HG02870 (cell line): ENCODE measurements around the gene TTC34.

ENCODE experiments used
- ATAC-seq: cut with Tn5 transposase; IDR thresholded peaks from one replicate; pipeline ENCODE4 v1.9.1; 2021; ENCODE audit warnings: mild to moderate bottlenecking, moderate library complexity; ENCODE audit not compliant: unreplicated experiment

TTC34 gene

GRCh38 chr1:2594001-2594640 is 207.4 kb downstream of the TTC34 start:
- ATAC-seq: no peak

- no peak for ATAC-seq
Observed at GRCh38 chr1:2593251-2593878, 208.1 kb downstream of the TTC34 start.

- no peak for ATAC-seq
Observed at GRCh38 chr1:2592672-2593071, 208.8 kb downstream of the TTC34 start.

- ATAC-seq: no peak
Observed at GRCh38 chr1:2591581-2592261, 209.8 kb downstream of the TTC34 start.

- no peak for ATAC-seq
Observed at GRCh38 chr1:2591233-2591580, 210.3 kb downstream of the TTC34 start.

- ATAC-seq: no peak
Observed at GRCh38 chr1:2590233-2591141, 211.0 kb downstream of the TTC34 start.

GRCh38 chr1:2589431-2590232 is 211.9 kb downstream of the TTC34 start:
- ATAC-seq: no peak

- ATAC-seq: no peak
Observed at GRCh38 chr1:2588661-2589430, 212.6 kb downstream of the TTC34 start.

- ATAC-seq: no peak
Observed at GRCh38 chr1:2587860-2588571, 213.5 kb downstream of the TTC34 start.

GRCh38 chr1:2587071-2587859 is 214.2 kb downstream of the TTC34 start:
- ATAC-seq: no peak

- peak; percentile 70 for ATAC-seq
Observed at GRCh38 chr1:2586154-2587070, 215.1 kb downstream of the TTC34 start, which contains the start of gene PRXL2B. Gene PRXL2B (plus strand): TSS chr1:2586777. CDS start chr1:2586886, 109 bp downstream.
